ENCODE data around the gene TNFSF10.
A peak's percentile ranks its signal among the peaks of the same experiment; 100 is the strongest.

The TNFSF10 gene

DNA sequence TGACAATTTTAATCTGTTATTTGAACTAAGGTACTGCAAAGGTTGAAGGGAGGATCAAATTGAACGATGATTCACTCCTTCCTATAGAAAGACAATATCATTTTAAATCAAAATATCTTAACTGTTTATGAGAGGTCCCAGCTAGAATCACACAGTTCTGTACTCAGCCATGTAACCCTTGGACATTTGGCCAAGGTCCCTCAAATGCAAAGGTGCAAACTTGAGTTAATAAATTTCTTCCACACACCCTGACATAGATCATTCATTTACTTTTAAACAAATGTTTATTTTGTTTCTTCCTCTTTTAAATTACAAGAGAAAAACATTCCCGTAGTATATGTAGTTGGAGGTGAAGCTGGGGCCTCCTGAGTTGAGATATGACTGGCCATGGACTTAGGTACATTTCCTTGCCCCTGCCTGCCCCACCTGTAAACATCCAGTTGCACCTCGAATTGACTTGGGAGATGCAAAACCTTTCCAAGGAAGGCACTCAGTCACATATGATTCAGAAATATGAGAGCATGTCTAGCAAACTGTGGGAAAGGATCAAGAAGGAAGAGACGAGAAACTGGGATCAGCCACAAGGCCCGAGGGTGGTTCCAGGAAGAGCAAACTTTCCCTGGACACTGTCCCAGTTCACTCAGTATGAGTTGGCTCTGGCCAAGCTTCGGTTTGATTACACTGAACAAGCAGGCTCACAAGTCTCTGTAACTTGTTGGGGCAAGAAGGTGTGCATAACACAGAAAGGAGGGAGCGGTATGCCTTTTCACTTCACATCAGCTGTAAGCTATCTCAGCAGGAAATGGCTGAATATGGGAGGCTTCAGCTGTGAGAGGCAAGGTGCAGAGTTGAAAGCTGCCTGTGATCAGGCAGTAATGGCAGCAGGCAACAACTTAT is 6.7 kb downstream of the TNFSF10 start:
- no peak for DNase-seq

DNA sequence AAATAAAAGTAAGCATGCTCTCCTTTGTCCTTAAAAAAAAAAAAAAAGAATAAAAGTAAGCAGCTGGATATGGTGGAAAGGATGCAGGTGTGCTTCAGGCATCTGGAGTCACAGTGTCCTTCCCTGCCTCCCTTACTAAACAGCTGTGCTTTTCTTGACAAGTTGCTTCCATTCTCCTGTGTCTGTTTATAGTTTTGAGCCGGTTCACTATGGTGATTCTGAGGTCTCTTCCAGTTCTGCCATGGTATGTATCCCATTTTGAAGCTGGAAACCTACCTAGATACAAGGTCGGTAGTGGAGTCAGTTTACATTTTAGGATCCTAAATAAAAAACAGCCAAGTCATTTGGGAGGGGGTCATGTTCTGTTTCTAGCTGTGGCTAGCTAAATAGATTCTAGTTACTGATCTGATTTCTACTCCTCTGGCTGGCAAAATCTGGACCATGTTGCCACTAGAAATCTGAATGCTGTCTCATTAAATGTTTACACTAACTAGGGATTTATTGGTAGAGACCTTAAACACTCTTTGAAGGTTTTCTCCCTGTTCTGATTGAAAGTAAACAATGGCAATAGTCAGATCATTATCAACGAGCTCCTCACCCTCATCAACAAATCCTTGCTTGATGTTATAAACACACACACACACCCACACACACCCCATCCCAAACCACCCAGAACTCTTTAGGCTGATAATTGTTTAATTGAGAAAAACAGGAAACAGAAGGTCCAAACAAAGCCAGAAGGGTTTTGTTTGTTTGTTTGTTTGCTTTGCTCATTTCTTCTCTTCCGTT is 7.9 kb downstream of the TNFSF10 start:
- no peak for DNase-seq

DNA sequence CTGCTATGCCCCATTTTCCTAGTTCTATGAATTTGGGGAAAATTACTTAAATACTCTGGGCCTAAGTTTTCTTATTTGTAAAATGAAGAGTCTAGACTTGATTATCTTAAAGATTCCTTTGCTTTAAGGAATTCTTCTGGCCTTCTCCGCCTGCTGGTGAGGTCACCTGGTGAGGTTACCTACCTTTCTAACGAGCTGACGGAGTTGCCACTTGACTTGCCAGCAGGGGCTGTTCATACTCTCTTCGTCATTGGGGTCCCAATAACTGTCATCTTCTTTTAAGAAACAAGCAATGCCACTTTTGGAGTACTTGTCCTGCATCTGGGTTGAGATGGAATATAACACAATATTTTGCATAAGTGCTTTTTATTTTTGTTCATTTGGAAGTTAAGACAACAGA is 8.6 kb downstream of the TNFSF10 start:
- no peak for DNase-seq

GRCh38 chr3:172513488-172513887 is 9.7 kb downstream of the TNFSF10 start:
- no peak for DNase-seq

GRCh38 chr3:172511783-172512762 is 11.2 kb downstream of the TNFSF10 start:
- DNase-seq: no peak

GRCh38 chr3:172506094-172506493 is 17.1 kb downstream of the TNFSF10 start:
- no peak for DNase-seq

- no peak for DNase-seq
Measured at GRCh38 chr3:172501540-172501939, 21.7 kb downstream of the TNFSF10 start.

- DNase-seq: peak in 1 of 2 experiments; percentile 64
Measured at GRCh38 chr3:172490198-172490669, 33.0 kb downstream of the TNFSF10 start.

GRCh38 chr3:172478116-172478515 is 45.1 kb downstream of the TNFSF10 start:
- no peak for DNase-seq

DNA sequence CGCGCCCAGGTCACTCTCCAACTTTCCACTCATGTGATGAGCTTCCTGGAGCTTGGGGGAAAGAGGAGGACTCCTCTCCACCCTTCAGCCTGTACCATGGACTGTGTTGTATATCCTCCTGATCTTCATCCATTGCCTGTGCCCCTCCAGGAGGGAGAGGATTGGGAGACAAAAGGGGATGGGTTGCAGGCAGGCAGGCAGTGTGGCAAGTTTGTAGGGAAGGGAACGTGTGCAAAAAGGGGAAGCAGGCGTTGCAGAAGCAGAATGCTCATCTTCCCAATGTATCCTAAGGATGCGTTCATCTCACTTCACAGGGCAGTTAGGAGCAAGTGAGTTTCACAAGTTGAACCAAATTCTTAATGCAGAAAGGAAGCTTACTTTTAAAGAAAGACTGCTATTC is 46.9 kb downstream of the TNFSF10 start:
- no peak for DNase-seq

DNA sequence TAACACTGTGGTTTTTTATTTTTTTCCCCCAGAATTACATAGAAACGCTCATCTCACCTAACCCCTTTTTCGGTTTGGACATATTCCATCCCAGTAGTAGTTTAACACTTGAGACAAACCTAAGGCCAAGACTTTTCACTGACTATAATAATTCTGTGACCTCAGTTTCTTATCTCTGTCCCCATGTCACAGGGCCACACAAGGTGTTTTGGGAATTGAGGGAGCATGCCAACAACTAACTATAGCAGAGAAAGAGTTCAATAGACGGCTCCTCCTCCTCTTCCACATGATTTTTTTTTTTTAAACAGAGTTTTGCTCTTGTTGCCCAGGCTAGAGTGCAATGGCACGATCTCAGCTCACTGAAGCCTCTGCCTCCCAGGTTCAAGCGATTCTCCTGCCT is 47.5 kb downstream of the TNFSF10 start:
- DNase-seq: no peak

- DNase-seq: no peak
Measured at GRCh38 chr3:172471903-172472302, 51.3 kb downstream of the TNFSF10 start.

GRCh38 chr3:172470588-172470987 is 52.6 kb downstream of the TNFSF10 start:
- no peak for DNase-seq

DNA sequence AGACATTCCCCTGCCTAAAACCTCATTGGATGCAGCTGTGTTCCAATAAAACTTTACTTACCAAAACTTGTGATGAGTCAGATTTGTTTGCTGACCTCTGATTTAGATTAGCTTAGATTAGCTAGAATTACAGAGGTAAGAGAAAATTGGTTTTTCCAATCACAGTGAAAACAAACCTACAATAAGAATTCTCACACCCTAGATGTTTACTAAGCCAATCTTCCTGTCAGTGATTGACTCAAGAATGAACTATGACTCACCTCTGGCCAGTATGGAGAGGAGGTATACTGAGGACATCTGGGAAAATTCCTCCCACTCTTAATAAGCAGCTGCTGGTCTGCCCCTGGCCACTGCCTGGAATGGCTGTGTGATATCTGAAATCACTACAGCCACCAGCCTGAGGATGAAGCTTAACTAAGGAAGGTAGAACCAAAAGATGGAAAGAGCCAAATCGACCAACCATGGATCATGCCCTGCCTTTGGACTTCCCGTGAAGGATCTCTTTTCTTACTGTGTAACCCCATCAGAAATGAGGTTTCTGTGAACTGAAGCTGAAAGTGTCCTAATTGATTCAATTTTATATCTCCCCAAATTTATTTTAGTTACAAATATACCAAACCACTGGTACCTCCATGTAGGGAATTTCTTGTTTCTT is 55.9 kb downstream of the TNFSF10 start:
- DNase-seq: peak in 1 of 2 experiments; percentile 38

DNA sequence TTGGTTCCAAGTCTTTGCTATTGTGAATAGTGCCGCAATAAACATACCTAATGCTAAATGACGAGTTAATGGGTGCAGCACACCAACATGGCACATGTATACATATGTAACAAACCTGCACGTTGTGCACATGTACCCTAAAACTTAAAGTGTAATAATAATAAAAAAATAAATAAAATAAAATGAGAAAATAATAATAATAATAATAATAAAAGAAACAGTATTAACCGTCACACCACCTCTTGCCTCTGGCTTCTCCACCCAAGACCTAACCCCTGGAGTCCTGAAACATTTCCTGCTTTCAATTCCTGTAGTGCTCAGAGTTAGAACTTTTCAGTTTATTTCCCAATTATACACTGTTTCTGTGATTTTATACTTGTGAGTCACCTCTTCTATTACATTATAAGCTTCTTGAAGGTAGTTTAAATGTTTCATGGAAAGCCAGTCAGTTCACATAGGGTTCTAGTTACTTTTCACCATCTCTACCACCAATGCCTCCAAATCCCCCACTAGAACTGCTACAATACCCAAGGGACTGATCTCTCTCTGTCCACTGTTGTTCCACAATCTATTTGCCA is 56.6 kb downstream of the TNFSF10 start:
- DNase-seq: no peak

GRCh38 chr3:172465281-172465680 is 57.9 kb downstream of the TNFSF10 start:
- no peak for DNase-seq

GRCh38 chr3:172464306-172464705 is 58.9 kb downstream of the TNFSF10 start:
- DNase-seq: no peak

DNA sequence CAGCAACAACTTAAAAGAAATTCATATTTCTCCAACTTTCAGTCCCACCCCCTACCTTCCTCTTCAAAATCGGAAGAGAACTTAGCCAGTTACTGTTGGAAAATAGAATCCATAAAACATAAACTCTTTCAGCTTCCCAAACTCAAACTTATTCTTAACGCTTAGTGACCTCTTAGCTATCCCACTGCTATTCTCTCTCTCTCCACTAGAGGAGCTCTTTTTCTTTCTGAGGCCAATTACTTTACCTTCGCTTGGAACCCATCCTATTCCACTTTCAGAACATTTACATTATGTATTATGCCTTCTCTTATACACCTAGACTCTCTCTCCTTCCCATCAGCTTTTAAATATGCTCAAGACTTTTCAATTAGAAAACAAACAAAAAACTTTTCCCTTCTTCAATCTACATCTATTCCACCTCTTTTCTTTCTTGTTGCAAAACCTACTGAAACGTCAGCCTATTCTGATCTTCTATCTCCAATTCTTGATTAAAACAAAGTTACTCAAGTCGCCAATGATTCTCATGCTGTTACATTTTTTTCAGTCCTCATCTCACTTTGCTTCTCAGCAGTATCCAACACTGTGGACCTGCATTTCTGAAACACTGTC is 61.6 kb downstream of the TNFSF10 start:
- DNase-seq: peak in 1 of 2 experiments; percentile 73

GRCh38 chr3:172456404-172456803 is 66.8 kb downstream of the TNFSF10 start:
- no peak for DNase-seq
